GM21717 (cell line): Measurements from ENCODE around the gene LY6G6F.

Source experiments
- ATAC-seq: cut with Tn5 transposase; IDR thresholded peaks from one replicate; pipeline ENCODE4 v1.9.1; 2021; ENCODE audit warnings: mild to moderate bottlenecking, moderate library complexity; ENCODE audit not compliant: unreplicated experiment

The LY6G6F gene

DNA sequence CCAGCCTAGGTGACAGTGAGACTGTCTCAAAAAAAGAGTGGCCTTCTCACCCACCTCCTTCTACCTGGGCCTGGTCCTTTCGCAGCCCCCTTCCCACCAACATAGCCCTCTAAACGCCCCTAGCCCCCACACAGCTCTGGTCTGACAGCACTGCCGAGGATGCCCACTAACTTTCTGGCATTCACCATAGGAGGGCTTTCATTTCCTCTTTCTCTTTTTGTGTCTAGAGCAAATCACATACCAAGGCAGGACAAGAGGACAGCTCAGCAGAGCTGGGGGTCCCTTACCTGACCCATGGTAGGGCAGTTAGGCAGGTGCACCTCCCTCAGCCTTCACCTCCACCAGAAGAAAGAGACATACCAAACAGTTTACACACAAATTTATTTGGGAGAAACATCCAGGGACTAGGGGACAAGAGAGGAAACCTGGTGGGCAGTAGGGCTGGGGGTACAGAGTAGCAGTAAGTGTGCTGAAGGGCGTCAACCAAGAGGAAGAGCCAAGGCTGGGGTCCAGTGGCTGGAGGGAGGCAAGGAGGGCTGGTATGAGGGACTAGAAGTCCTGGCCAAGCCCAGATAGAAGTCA lies 30.3 kb upstream of the LY6G6F start:
- ATAC-seq = no peak

DNA sequence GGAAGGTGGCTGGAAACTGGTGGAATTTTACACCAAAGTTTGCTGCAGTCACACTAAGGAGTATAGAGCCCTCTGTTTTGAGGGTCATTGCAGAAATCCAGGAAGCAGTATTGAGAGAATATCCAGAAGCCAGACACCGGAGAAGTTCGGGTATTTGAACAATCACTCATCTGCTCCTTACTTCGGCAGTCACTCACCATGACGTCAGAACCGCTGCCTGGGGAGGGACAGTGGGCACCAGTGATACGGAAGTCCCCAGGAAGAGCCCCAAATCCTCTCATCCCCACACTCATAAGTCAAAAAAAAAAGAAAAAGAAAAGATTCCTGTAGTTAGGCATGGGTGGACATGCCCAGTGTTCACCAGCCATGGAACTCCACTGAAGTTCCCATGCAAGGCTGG lies 29.8 kb upstream of the LY6G6F start:
- no peak for ATAC-seq

DNA sequence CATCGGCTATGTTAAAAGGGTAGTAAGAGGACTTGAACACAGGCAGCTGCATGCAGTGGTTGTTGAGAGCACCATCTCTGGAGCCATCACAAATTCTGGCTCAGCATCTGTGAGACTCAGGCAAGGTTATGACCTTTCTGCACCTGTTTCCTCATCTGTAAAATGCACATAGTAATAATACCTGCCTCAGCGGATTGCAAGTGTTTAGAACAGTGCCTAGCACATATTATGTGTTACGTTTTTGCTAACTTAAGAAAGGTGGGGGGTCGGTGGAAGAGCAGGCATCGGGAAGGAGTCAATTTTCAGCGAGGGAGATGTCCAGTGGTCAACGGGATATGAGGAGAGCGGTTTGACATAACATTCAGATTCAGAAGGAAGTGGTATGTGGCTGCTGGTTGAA lies 28.7 kb upstream of the LY6G6F start:
- no peak for ATAC-seq

DNA sequence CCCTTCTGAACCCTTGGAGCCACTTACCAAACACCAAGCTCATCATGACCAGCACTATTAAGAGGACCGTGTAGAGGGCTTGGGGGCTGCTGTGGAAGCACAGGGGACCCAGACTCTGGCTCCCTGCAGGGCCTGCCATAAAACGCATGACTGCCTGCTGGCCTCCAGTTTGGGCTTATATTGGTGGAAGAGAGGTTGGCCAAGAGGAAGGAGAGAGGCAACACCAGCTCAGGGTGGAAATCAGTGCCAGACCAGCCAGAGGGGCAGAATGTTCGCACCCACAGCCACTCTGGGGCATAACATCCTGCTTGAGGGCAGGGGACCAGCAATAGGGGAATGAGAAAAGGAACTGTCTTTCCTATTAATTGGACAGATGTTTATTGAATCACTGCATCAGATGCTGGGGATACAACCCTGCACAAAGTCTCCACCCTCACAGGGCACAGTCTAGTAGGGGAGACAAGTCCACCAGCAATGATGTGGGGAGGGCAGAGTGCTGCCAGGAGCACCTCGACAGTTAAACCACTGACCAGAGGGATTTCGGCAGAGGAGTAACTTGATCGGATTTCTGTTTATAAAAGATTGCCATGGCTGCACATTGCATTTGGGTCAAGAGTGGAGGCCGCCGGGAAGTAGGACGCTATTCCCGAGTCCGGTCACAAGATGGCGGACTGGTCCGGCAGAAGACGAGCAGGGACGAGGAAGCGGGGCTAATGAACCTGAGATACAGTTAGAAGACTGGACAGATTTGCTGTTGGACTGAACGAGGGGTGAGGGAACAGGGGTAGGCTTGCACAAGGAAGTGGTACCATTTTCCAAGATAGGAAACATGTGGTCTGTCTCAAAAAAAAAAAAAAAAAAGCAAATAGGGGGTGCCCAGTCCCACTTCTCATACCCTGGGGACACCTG lies 26.2 kb upstream of the LY6G6F start, which contains the start of gene LY6G5C:
TSS of gene LY6G5C (minus strand) at position 842 of the 909 bp plus-strand sequence. CDS start at position 148, 694 bp downstream.
- ATAC-seq = no peak

DNA sequence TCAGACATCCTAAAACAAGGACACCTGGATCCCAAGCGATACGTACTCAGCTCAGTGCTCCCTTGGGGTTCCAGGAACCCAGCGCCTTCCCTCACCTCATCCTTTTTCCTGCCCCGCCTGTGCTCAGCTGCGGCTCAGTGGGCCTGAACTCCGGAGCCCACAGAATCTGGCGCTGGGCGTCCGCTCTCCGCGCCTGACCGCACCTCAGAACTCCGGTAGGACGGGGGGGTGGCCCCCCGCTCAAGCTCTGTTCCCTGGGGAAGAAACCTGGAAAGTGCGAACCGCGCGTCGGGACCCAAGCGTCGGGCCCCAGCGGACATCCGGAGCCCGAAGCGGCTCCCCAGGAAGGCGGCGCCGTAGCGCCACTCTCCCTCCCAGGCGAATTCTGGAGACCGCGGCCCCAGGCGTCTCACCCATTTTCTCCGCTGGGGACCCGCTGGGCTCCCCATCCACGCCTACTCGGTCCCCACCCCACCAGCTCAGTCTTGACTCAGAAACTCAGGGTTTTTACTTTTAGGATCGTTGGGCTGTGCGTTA lies 25.5 kb upstream of the LY6G6F start:
- ATAC-seq = no peak

DNA sequence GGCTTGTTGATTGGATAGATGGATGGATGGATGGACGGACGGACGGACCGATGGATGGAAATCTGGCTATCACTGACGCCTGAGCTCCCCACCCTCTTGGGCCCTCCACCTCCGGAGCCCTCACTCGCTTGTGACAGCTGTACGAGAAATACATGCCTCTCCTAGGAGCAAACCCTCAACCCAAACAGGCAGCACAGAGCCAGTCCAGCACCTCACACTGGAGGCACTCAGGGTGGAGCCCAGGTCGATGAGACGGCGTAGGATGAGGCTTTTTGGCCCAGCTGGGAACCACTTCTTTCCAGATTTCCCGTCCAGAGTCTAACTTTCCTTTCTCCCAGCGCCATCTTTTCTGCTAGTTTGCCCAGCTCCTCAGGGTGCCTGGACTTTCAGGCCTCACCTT lies 23.1 kb upstream of the LY6G6F start:
- ATAC-seq = no peak

DNA sequence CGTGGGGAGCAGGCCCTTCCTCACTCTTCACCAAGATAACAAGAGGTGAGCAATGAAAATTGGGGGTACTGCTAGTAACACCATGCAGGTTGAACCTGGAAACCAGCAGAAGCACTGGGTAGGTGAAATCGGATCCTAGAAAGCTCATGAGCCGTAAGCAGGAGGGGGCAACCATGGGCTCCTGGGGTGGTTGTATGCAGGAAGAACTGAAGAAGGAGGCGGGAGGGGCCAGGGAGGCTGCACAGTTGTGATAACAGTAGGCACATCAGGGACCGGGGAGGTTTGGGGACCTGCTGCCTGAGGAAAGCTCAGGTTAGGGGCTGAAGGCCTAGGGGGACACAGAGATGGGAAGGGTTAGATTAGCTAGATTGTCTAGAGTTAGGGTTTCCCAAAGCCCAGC lies 20.2 kb upstream of the LY6G6F start:
- no peak for ATAC-seq

DNA sequence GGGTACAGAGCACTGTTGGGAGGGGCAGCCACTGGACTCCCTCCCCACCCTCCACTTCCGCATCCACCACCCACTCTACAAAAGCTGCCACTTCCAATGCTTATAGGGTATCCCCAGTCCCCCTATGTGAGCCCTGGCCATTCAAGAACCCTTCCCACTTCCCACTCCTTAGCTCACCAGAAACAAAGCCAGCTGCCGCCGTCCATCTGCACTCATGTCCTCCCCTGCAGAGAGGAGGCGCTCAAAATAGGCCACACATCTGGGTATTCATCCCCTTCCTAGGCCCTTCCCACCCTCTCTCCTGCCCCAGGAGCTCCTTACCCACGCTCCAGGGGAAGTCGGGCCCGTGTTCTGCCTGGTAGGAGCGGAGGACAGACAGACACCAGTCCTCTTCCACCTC lies 19.3 kb upstream of the LY6G6F start:
- no peak for ATAC-seq

DNA sequence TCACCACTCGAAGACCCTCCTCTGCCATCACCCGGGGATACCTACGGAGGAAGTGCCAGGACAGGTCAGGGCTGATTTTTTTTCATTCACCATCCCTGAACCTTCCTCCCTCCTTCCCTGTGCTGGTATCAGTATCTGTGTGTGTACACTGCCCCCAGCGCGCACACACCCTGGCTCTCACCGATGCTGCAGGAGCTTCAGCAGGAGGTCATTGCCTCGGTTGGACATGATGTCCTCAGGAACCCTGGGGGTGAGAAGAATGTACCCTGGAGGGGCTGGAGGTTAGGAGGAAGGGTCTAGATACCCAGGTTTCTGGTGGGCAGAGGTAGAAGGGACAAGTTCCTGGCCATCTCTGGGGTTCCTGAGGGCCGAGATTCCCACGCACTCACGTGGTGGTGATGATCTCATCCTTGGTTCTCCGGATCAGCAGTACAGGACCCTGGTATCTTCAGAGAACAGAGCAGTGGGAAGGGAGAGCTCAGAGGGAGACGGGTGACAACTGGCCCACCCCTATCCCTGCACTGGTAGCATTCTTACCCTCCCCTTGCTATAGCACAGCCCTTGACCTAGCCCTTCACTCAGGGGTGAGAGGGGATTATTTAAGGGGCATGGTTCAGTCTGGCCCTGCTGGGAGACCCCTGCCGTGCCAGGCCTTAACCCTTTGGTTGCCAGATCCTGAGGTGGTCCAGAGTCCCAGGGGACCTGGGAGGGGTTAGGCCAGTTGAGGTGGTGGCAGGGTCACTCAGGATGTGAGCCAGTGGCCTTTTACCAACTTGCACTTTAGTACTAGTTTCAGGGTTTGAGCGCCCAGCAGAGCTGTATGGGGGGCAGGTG lies 18.6 kb upstream of the LY6G6F start:
- ATAC-seq = no peak

DNA sequence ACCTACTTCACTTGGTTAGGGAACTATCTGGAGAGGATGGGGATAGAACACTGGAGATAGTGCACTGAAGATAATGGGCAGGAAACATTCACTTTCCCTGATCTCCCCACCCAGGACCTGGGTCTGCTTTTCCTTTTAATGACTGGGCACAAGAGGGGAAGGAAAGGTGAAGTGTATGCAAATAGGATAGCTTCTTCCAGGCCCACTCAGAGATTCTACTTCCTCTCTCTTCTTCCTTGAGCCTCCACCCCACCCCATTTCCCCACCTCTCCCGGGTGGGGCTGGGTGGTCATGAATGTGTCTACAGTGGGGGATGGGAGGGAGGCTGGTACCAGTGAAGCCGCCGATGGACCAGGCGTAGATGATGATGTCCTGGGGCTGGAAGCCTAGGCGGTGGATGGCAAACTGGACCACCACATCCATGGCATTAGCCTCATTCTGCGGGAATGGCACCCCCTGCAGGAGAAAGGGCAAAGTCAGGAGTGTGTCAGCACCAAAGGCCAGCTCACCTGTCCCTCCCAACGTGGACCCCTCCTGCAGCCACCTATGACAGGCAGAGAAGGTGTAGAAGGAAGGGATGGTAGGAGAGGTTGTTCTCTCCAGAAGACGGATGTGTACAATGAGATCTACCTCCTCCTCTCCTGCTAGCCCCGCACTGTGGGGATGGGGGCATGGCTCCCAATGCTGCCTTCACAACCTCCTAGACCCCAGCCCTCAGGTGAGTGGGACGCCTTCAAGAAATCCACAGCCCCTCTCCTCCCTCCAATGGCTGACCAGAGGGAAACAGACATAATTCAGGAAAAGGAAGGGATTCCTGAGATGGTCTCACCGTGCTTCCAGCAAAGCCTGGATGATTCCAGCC lies 17.2 kb upstream of the LY6G6F start:
- no peak for ATAC-seq

DNA sequence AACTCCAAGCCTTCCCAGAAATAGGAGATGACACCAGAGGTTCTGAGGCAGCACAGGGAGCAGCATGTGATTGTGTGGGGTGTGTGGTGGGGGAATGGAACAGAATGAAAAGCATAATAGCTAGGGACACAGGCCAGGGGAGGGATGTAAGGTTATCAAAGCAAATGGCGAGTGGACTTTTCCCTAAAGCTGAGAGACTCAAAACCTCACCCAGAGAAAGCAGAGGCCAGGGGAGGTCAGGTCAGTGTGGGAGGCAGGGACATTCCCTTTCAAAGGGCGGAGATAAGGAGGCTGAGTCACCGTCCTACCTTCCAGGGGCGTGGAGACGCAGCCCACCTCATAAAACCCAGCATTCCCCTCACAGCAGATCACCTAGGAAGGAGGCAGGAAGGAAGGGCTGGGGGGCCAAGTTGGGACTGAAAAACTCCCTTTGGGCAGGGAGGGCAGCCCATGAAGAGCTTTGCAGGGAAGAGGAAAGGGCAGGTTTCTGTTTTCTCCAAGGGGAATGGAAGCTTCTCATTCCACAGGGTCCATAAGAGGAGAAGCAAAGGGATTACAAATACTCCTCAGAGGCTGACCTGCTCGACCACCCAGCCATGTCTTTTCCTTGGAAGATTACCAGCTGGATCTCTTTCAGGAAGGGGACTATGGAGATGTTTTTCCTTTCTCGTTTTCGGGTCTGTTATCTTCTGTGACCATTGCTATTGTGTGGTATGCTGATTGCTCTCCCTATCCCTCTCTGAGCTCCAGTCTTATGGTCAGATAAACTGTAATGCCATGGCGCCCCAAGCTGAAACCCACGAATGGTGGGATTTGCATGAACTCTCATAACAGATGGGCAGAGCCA lies 16.2 kb upstream of the LY6G6F start:
- no peak for ATAC-seq

DNA sequence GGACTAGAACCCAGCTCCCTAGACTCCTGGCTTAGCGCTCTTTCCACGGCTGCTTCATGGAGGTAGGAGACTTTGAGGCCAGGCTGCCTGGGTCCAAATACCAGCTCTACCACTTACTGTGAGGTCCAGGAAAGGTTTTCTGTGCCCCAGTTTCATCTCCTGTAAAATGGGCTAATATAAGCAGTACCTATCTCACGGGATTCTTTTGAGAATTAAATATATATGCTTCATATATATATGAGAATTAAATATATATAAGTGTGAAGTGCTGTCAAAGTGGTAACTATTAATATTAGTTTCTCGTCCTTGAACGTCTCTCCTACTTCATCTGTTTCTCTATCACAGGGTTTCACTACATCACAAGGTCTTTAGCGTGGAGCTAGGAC lies 15.6 kb upstream of the LY6G6F start:
- no peak for ATAC-seq

DNA sequence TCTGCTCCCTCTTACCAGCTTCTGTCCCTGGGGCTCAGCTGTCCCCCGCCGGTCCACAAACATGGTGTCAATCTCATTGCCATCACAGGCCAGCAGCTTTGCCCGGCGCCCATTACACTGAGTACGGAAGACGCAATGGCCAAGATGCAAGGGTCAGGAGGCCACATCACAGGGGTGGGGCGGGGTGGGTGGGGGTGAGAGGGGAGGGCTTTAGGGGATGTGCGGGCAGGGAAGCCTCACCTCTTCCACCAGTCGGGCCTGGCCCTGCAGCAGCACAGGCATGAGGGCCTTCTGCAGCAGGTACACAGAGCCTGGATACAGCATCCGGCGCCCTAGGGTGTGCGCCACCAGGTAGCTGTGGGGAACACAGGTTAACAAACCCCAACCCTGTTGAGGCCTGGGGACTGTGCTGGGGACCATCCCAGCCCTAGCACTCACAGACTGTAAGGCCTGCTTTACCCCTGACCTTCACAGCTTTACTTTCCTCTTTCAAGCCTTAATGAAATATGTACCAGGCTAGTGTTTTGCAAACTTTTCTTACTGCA lies 15.0 kb upstream of the LY6G6F start:
- no peak for ATAC-seq

DNA sequence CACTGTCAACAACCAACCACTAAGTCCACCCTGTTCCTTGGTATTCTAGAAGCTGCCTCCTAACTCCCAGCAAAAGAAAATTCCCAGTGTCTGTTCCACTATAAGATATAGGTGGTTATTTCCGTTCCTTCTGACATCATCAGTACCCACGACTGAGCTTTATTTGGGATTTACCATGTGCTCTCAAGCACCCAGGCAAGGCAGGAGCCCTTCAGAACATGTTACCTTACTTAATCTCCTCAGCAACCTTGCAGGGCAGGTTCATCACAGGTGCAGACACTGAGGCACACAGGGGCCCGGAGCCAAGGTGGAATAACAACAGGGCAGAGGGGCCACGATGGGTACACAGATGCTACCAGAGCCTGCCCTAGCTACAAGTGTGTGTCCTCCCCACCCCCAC lies 14.3 kb upstream of the LY6G6F start:
- no peak for ATAC-seq

DNA sequence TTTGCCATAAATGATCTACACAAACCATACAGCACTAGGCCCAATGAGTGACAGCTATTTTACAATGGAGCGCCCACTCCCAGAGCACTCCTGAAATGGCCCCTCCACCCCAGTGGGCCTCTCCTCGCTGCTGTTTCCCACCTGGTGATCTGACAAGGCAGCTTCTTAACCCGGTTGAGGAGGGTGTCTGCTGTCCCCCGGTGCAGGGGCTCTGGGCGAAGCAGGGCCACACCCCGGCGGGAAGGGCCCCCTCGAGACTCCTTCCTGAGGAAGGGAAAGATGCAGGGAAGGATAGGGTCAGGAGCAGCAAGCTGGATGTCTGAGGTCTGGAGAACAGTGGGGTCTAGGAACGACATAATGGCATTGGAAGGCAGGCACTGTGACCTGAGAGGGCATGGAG lies 13.8 kb upstream of the LY6G6F start:
- no peak for ATAC-seq

DNA sequence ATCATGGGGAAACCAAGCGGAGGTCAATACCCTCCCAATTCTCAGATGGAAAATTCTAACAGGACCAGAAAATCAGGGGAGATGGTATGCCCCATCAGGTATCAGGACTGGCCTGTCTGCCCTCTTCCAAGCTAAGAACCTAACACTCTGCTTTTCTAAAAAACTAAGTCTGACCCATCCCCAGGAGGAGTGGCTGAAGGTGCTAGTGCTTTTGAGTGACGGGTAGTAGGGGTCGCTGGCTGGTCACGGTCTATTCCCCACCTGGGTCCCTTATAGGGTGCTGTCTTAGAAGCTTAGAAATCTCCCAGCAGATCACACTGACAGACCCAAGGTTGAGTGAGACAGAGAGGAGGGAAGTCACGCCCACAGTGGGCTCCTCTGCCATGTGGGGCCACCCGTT lies 13.1 kb upstream of the LY6G6F start:
- no peak for ATAC-seq

DNA sequence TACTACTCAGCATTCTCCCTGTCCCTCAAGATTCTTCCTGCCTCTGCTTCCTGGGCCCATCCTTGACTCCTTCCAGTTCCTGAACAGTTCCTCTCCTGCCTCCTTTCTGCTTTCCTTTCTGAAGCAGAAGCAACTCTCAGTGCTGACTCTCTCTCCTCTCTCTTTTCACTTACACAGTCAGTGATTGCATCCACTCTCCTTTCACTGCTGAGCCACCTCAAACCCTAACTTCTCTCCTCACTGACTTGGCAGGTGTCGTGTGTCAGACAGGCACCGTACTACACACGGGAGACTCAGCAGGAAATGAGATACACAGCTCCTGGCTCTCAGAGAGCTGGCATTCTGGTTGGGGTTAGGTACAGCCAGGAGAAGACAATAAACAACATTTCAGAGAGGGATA lies 9.1 kb upstream of the LY6G6F start:
- no peak for ATAC-seq

DNA sequence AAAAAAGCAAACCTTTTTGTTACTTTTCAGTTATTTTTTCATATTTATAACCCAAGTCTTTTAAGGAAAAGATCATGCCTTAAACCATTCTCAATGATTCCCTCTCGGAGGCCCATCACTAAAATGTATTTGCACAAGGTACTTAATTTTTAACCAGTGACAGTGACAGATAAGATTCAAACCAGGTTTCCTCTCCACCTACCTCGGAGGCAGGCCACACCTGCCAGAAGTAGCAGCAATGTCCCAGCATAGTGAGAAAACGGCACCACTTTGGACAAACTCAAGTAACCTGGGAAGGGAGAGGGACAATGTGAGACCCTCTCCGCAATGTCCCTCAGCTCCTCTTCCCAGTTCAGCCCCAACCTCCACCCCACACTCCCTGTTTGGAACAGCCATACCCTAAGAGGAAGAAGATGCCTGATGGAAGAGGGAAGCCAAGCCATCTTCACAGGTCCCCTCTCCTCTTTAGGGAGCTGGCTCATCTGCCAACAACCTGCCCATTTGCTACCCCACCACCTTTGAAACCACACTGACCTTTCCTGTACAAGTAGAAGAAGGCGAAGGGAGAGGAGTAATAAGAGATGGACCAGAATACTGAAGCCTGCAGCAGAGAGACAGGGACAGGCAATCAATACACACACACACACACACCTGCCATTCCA lies 5.8 kb upstream of the LY6G6F start:
- ATAC-seq = no peak
